ENCODE results near the gene ZEB2.

The ZEB2 gene

DNA sequence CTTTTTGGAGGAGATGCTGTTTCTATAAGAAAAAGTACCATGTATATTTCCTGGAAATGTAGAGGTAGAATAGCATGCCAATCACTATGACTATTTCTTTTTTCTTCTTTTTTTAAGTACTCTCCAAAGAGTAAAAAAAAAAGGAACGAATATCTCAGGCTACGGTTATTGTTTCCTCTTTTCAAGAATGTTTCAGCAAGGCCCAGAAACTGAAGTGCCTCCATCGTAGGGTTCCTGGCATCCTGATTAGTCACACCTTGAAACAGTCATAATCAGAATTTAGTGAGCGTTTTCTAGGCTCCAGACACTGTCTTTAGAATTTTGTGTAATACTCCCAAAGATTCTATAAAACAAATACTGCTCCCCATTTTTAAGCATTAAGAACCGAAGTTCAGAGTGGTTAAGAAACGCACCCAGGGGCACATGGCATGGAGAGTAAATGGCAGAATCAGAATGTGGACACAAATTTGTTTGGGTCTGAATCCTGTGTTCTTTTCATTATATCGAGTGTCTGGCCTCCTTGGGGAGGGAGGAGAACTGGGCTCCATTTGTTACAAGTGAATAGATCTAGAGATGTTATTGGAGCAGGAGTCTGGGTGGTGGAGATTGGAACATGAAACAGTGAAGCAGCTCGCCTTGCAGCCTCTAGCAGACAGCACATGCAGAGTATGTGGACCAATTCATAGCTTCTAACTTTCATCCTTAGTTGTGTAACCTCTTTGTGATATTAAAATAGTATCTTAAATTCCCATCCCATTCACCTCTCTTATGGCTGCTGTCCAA is 26.7 kb downstream of the ZEB2 start:
- Histone ChIP-seq H3K4me3 (ENCODE audit: control insufficient read depth in 1 of 7, extremely low read depth in 1 of 7, insufficient read depth in 4 of 7, low read depth in 2 of 7, low read length in 6 of 7) (peak overlapping the region in 2 of 7 experiments; percentile 12 to 35), H3K27me3 (replicated peaks in 2 of 5; ENCODE audit: control insufficient read depth in 4 of 5, insufficient read depth in 5 of 5, low read length in 4 of 5) (no peaks in the 10 kb centered on the region), H3K36me3 (ENCODE audit: control insufficient read depth in 4 of 4, insufficient read depth in 4 of 4, low read length in 3 of 4) (peaks cover 11 to 69% (median 30%) of the 10 kb centered on the region in 4 experiments), H3K4me1 (ENCODE audit: control extremely low read depth in 1 of 4, control insufficient read depth in 4 of 4, insufficient read depth in 4 of 4, low read length in 3 of 4) (peaks cover 6 to 48% (median 30%) of the 10 kb centered on the region in 4 experiments), H3K9me3 (ENCODE audit: control extremely low read depth in 1 of 5, control insufficient read depth in 4 of 5, insufficient read depth in 2 of 5, low read depth in 1 of 5, low read length in 4 of 5) (no peaks in the 10 kb centered on the region), H3K27ac (ENCODE audit: insufficient read depth in 1 of 2, low read depth in 1 of 2, low read length in 2 of 2, poor library complexity in 1 of 2, severe bottlenecking in 2 of 2) (peak overlapping the region in 1 of 2 experiments; percentile 44)
- CTCF ChIA-PET: interaction anchor here (0.7 to 1.8 kb wide), 4 partner anchors 8 to 394 kb away, joined by 3 to 5 read pairs (median 3); no protein-coding TSS in a partner anchor
- peak; percentile 54 to 85 (median 81) for DNase-seq
- POLR2A ChIA-PET: no interaction called here
- 39% methylated on average over 7 of the region's 8 CpGs for WGBS (ENCODE audit: insufficient coverage)

DNA sequence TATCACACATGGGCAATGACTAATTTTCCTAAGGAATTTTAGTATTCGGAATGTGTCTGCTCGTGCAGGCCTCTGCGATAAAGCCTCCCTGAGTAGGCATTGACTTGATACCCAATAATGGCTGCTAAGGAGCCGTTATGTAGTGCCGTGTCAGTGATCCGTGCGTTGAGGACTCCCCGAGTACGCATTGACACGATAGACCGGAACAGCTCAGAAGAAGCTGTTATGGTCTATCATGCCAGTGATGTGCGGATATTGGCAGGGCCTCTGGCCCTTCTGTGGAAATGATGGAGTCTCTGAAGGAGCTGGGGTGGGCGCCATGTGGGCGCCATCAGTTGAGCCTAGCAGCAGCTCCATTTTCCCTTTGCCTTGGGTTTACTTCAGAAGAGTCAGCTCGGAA is 29.1 kb downstream of the ZEB2 start:
- no peak for DNase-seq
- Histone ChIP-seq H3K9me3 (ENCODE audit: control extremely low read depth in 1 of 5, control insufficient read depth in 4 of 5, insufficient read depth in 2 of 5, low read depth in 1 of 5, low read length in 4 of 5) (no peaks in the 10 kb centered on the region), H3K4me1 (ENCODE audit: control extremely low read depth in 1 of 4, control insufficient read depth in 4 of 4, insufficient read depth in 4 of 4, low read length in 3 of 4) (peaks cover 6 to 35% (median 24%) of the 10 kb centered on the region in 4 experiments), H3K36me3 (ENCODE audit: control insufficient read depth in 4 of 4, insufficient read depth in 4 of 4, low read length in 3 of 4) (peaks cover 11 to 67% (median 20%) of the 10 kb centered on the region in 4 experiments), H3K4me3 (ENCODE audit: control insufficient read depth in 1 of 7, extremely low read depth in 1 of 7, insufficient read depth in 4 of 7, low read depth in 2 of 7, low read length in 6 of 7) (no peak overlapping the region), H3K27ac (ENCODE audit: insufficient read depth in 1 of 2, low read depth in 1 of 2, low read length in 2 of 2, poor library complexity in 1 of 2, severe bottlenecking in 2 of 2) (no peak overlapping the region), H3K27me3 (replicated peaks in 2 of 5; ENCODE audit: control insufficient read depth in 4 of 5, insufficient read depth in 5 of 5, low read length in 4 of 5) (no peaks in the 10 kb centered on the region)
- POLR2A ChIA-PET: interaction anchor here (0.6 kb wide), 1 partner anchor 12 kb away, joined by 5 read pairs; no protein-coding TSS in a partner anchor
- WGBS (ENCODE audit: insufficient coverage): 99% methylated on average over 15 of the region's 15 CpGs
- CTCF ChIA-PET: interaction anchor here (0.5 to 1.6 kb wide), 5 partner anchors 13 to 377 kb away, joined by 3 to 8 read pairs (median 3); no protein-coding TSS in a partner anchor

- ChIA-PET CTCF (interaction anchor here (0.6 to 1.6 kb wide), 3 partner anchors 13 to 391 kb away, joined by 3 to 8 read pairs (median 4); no protein-coding TSS in a partner anchor), POLR2A (interaction anchor here (0.6 kb wide), 1 partner anchor 105 kb away, joined by 3 read pairs; no protein-coding TSS in a partner anchor)
- Histone ChIP-seq H3K27ac (ENCODE audit: insufficient read depth in 1 of 2, low read depth in 1 of 2, low read length in 2 of 2, poor library complexity in 1 of 2, severe bottlenecking in 2 of 2) (no peak overlapping the region), H3K9me3 (ENCODE audit: control extremely low read depth in 1 of 5, control insufficient read depth in 4 of 5, insufficient read depth in 2 of 5, low read depth in 1 of 5, low read length in 4 of 5) (no peaks in the 10 kb centered on the region), H3K36me3 (ENCODE audit: control insufficient read depth in 4 of 4, insufficient read depth in 4 of 4, low read length in 3 of 4) (peaks cover 10 to 62% (median 17%) of the 10 kb centered on the region in 4 experiments), H3K4me1 (ENCODE audit: control extremely low read depth in 1 of 4, control insufficient read depth in 4 of 4, insufficient read depth in 4 of 4, low read length in 3 of 4) (peaks cover 6 to 28% (median 18%) of the 10 kb centered on the region in 4 experiments), H3K27me3 (replicated peaks in 2 of 5; ENCODE audit: control insufficient read depth in 4 of 5, insufficient read depth in 5 of 5, low read length in 4 of 5) (no peaks in the 10 kb centered on the region), H3K4me3 (ENCODE audit: control insufficient read depth in 1 of 7, extremely low read depth in 1 of 7, insufficient read depth in 4 of 7, low read depth in 2 of 7, low read length in 6 of 7) (no peak overlapping the region)
- DNase-seq: peak in 2 of 3 donors; percentile 44 to 62
These were observed 29.9 kb downstream of the ZEB2 start for GRCh38 chr2:144490017-144490416.

- WGBS (ENCODE audit: insufficient coverage): 100% methylated on average over 4 of the region's 10 CpGs
- ChIA-PET CTCF (interaction anchor here (1.3 kb wide), 1 partner anchor 12 kb away, joined by 6 read pairs; no protein-coding TSS in a partner anchor), POLR2A (no interaction called here)
- Histone ChIP-seq H3K27me3 (replicated peaks in 2 of 5; ENCODE audit: control insufficient read depth in 4 of 5, insufficient read depth in 5 of 5, low read length in 4 of 5) (no peaks in the 10 kb centered on the region), H3K27ac (ENCODE audit: insufficient read depth in 1 of 2, low read depth in 1 of 2, low read length in 2 of 2, poor library complexity in 1 of 2, severe bottlenecking in 2 of 2) (no peak overlapping the region), H3K4me1 (ENCODE audit: control extremely low read depth in 1 of 4, control insufficient read depth in 4 of 4, insufficient read depth in 4 of 4, low read length in 3 of 4) (peaks cover 6 to 27% (median 17%) of the 10 kb centered on the region in 4 experiments), H3K36me3 (ENCODE audit: control insufficient read depth in 4 of 4, insufficient read depth in 4 of 4, low read length in 3 of 4) (peaks cover 11 to 62% (median 20%) of the 10 kb centered on the region in 4 experiments), H3K9me3 (ENCODE audit: control extremely low read depth in 1 of 5, control insufficient read depth in 4 of 5, insufficient read depth in 2 of 5, low read depth in 1 of 5, low read length in 4 of 5) (no peaks in the 10 kb centered on the region), H3K4me3 (ENCODE audit: control insufficient read depth in 1 of 7, extremely low read depth in 1 of 7, insufficient read depth in 4 of 7, low read depth in 2 of 7, low read length in 6 of 7) (no peak overlapping the region)
- no peak for DNase-seq
These were observed 30.5 kb downstream of the ZEB2 start for GRCh38 chr2:144489315-144489916.

DNA sequence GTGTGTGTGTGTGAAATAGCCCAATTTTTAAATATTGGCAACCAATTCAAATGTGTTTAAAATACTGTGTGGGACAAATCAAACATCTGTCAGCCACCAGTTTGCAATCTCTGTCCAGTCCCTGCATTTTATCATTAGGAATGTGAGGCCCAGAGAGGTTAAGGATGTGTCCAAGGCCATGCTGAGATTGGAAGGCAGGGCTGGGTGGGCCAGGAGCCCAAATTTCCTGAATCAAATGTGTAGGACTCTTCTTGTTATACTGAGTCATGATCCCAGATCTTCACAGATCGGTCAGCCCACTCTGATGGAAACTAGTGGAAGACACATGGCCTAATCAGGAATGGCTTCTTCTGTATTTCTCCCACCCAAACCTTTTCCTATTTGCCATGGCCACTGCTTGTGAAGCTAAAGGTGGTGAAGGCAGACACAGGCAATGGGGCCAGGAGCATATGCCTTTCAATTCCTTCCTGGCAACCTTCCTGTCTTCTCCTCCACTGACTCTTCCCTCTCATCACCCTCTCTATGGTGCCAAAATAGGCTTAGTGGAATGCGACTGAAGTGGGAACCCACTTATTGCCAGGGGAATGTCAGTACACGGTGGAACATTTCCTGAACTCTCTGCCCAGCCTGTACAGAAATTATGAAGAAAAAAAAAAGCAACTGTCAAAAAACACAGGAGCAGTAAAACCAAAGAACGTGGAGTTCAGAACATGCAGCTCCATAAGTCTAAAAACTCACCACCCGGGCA is 35.5 kb downstream of the ZEB2 start:
- Histone ChIP-seq H3K4me3 (ENCODE audit: control insufficient read depth in 1 of 7, extremely low read depth in 1 of 7, insufficient read depth in 4 of 7, low read depth in 2 of 7, low read length in 6 of 7) (no peak overlapping the region), H3K27ac (ENCODE audit: insufficient read depth in 1 of 2, low read depth in 1 of 2, low read length in 2 of 2, poor library complexity in 1 of 2, severe bottlenecking in 2 of 2) (no peak overlapping the region), H3K27me3 (replicated peaks in 2 of 5; ENCODE audit: control insufficient read depth in 4 of 5, insufficient read depth in 5 of 5, low read length in 4 of 5) (no peaks in the 10 kb centered on the region), H3K9me3 (ENCODE audit: control extremely low read depth in 1 of 5, control insufficient read depth in 4 of 5, insufficient read depth in 2 of 5, low read depth in 1 of 5, low read length in 4 of 5) (no peaks in the 10 kb centered on the region), H3K36me3 (ENCODE audit: control insufficient read depth in 4 of 4, insufficient read depth in 4 of 4, low read length in 3 of 4) (peaks cover 3 to 50% (median 21%) of the 10 kb centered on the region in 4 experiments), H3K4me1 (ENCODE audit: control extremely low read depth in 1 of 4, control insufficient read depth in 4 of 4, insufficient read depth in 4 of 4, low read length in 3 of 4) (peaks cover 0 to 9% (median 7%) of the 10 kb centered on the region in 4 experiments)
- 85% methylated on average over 5 of the region's 5 CpGs for WGBS (ENCODE audit: insufficient coverage)
- CTCF ChIA-PET: no interaction called here
- POLR2A ChIA-PET: no interaction called here
- DNase-seq: no peak

- Histone ChIP-seq H3K36me3 (ENCODE audit: control insufficient read depth in 4 of 4, insufficient read depth in 4 of 4, low read length in 3 of 4) (peaks cover 5 to 58% (median 30%) of the 10 kb centered on the region in 4 experiments), H3K4me1 (ENCODE audit: control extremely low read depth in 1 of 4, control insufficient read depth in 4 of 4, insufficient read depth in 4 of 4, low read length in 3 of 4) (peaks cover 0 to 18% (median 7%) of the 10 kb centered on the region in 4 experiments), H3K27ac (ENCODE audit: insufficient read depth in 1 of 2, low read depth in 1 of 2, low read length in 2 of 2, poor library complexity in 1 of 2, severe bottlenecking in 2 of 2) (no peak overlapping the region), H3K4me3 (ENCODE audit: control insufficient read depth in 1 of 7, extremely low read depth in 1 of 7, insufficient read depth in 4 of 7, low read depth in 2 of 7, low read length in 6 of 7) (no peak overlapping the region), H3K9me3 (ENCODE audit: control extremely low read depth in 1 of 5, control insufficient read depth in 4 of 5, insufficient read depth in 2 of 5, low read depth in 1 of 5, low read length in 4 of 5) (no peaks in the 10 kb centered on the region), H3K27me3 (replicated peaks in 2 of 5; ENCODE audit: control insufficient read depth in 4 of 5, insufficient read depth in 5 of 5, low read length in 4 of 5) (no peaks in the 10 kb centered on the region)
- CTCF ChIA-PET: no interaction called here
- WGBS (ENCODE audit: insufficient coverage): no CpG with 5 or more reads among the region's 4 CpGs
- POLR2A ChIA-PET: no interaction called here
- no peak for DNase-seq
These were observed 38.3 kb downstream of the ZEB2 start for GRCh38 chr2:144481666-144482065.
